M059J (cell line): Measurements from ENCODE around the gene DCAF11. TPM values are rescaled to one million over a fixed set of nuclear protein-coding genes. Genes with fewer than 3 reads are reported as not detected.

Experiments
- DNase-seq: peaks from one replicate; pipeline ENCODE4 v3.0.0-alpha.2; 2012; ENCODE audit warnings: low read depth
- total RNA-seq: library from RNA; depleted of rRNA; stranded (reverse); fragments of >200 nt; shearing (Covaris generic); gene quantifications from 2 replicates; pipeline ENCODE4 v1.2.3, GENCODE V29; 2014; rRNA removed

Gene DCAF11
- total RNA-seq, result 67.7 and 78.7 TPM in 2 replicates

DNA sequence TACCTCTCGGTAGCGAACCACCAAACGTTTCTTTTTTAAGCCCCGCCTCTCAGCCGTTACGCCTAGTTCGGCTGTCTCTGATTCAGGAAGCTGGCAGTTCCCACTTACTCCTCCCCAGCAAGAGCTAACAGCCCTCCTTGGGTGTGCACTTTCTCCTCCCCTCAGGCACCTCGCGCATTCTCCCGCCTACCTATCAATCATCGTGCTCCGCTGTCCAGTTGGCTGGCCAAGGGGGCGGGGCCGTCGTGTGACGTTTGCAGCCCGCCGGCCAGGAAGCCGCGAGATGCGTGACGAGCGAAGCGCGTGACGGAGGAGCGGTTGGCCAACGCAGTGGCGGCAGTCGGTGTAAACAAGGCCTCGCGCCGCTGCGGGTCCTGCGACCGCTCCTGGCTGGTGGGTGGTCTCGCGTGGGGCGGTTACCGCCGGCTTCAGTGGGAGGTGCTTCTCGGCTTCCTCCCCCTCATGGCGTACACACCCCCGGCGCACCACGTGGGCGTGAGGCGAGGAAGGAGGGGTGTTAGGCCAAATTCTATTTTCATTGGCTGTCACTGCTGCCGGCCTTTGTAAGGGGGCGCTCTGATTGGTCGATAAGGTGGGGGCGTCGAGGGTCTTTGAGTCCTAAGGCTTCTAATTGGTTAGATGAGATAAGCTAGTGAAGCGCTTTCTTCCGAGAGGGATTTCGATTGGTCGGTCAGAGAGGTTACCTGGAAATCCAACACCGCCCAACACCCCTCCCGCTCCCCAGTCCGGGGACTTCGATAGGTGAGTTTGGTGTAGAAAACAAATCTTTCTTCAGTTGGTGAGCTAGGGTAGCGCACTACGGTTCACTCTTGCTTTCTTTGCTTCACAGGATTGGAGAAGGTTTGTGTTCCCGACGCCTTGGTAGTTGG lies at the start of gene DCAF11, which contains the start of gene NRL:
Gene DCAF11, plus strand, starts transcription at position 246 of the 890 bp plus-strand sequence. CDS start 818 bp downstream, outside the sequence.
Gene NRL, minus strand, starts transcription at position 418 of the 890 bp plus-strand sequence. CDS start 32,101 bp downstream, outside the sequence.
- DNase-seq, result peak; percentile 99

DNA sequence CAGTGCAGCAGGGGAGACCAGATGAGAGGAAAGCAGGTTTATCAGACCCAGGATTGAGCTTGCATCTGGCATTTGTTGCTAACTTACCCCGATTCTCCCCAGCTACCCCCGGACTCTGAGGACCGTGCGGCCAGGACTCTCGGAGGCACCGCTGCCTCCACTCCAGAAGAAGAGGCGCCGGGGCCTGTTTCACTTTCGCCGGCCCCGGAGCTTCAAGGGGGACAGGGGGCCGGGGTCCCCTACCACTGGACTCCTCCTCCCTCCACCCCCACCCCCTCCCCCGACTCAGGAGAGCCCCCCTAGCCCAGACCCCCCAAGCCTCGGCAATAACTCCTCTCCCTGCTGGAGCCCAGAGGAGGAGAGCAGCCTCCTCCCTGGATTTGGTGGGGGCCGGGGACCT lies 49.7 kb upstream of the DCAF11 start:
- DNase-seq, result no peak

DNA sequence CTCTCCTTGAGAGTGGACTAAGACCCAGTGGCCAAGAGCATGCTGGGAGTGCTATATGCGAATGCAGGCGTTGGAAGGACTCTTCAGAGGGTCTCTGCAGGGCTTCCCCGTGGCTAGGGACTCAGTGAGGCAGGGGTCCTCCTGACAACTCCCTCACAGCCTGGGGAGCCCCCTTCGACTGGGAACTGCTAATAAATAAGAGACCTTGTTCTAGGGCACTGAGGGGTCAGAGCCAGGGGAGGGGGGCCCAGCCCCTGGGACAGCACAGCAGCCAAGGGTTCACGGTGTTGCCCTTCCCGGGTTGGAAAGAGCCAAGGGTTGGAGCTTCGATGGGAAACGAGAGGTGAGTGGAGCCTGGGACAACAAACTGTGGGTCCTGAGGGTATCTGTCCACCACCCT lies 49.2 kb upstream of the DCAF11 start:
- no peak for DNase-seq

DNA sequence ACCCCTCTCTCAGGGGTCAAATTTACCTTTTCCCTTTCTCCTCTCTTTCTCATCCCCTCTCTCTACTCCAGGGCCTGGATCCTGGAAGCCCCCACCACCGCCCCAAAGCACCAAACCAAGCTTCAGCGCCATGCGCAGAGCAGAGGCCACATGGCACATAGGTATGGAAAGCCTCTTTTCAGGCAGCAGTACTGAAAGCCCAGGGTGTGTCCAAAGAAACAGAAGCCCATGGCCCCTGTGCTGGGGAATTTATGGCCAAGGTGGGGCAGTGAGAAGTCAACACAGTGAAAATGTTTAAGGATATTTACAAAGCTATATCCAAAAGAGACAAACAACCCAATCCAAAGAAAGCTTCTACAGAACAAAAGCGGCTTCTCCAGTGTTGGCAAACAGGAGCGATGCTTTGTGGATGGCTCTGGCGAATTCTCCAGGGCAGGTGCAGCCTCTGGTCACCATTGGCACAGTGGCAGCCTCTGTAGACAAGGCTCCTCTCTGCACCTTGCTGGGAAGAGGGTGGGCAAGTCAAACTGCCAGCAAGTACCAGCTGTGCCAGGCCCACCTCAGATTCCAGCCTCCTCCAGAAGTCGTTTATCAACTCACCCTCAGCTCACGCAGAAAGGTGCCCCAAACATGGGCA lies 48.0 kb upstream of the DCAF11 start:
- DNase-seq, result no peak

DNA sequence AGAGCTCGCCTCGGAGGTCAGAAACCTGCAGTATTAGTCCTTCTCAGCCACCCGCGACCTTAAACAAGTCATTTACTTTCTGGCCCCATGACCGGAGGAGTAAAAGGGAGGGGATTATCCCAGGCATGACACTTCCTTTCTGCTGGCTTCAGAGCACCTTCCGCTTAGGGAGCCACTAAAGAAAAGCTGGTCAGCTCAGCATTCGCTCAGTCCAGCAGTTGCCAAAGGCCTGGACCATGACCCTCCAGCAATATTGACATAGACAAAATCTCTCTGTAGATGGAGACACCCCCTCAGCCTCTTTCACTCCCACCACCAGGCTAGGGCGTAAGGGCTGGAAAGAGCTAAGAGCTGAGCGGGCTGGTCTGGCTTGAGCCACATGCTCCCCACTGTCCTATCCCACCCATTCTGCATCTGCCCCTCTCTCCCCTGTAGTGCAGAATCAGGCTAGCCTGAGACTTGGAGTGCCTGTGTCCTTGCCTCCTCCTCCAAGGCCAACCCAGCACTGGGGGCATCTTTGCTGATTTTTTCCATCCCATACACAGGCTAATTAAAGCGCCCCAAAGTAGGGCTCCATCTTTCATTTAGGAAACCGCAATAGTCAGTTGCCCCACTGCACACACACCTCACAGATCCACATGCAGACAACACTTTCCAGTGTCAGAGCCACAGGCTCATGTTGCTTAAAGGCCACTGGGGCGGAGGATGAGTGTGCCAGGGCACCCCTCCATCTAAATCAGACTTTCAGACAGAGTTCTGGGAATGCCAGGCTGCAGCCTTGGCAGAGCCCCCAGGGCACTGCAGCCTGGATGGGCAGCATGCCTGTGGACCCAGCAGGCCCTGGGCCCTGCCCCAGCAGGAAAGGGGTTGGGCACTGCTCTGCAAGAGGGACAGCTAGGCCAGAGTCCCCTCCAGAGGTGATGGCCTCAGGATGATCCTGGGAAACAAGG lies 47.2 kb upstream of the DCAF11 start:
- DNase-seq, result no peak

DNA sequence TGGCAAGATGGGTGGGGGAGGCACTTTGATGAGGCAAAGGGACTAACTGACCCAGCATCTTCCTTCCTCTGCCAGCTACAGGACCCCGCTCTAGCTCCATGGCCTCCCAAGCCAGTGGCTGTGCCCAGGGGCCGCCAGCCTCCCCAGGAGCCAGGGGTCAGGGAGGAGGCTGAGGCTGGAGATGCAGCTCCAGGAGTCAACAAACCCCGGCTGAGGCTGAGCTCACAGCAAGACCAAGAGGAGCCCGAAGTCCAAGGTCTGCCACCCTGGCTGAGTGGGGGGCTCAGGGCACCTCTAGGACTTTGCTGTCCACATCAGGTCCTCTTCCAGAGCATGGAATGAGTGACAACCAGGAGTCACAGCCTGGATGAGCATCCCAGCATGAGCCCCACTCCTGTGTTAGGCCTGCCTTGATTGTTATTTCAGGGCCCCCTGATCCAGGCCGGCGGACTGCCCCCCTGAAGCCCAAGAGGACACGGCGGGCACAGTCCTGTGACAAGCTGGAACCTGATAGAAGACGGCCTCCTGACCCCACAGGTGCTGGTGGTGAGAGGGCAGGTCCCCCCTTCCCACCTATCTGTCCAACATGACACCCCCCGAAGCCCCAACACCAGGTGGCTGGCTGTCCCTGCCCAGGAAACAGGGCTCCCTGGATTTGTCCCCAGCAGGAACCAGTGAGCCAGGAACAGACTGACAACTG lies 45.7 kb upstream of the DCAF11 start:
- no peak for DNase-seq

DNA sequence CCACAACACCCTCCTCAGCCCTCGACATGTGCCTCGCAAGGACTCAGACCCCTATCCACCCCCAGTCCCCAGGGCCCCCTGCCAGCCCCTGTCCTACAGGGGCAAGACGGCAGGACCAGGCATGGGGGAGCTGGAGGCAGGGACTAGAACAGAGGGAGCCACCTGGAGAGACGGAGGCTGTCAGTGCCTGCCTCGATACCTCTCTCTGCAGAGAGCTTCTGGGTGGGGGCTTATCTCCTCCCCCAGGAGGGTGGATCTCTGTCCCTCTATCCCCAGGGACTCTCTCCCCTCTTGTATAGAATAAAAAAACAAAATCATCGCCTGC lies 45.2 kb upstream of the DCAF11 start:
- DNase-seq, result no peak

DNA sequence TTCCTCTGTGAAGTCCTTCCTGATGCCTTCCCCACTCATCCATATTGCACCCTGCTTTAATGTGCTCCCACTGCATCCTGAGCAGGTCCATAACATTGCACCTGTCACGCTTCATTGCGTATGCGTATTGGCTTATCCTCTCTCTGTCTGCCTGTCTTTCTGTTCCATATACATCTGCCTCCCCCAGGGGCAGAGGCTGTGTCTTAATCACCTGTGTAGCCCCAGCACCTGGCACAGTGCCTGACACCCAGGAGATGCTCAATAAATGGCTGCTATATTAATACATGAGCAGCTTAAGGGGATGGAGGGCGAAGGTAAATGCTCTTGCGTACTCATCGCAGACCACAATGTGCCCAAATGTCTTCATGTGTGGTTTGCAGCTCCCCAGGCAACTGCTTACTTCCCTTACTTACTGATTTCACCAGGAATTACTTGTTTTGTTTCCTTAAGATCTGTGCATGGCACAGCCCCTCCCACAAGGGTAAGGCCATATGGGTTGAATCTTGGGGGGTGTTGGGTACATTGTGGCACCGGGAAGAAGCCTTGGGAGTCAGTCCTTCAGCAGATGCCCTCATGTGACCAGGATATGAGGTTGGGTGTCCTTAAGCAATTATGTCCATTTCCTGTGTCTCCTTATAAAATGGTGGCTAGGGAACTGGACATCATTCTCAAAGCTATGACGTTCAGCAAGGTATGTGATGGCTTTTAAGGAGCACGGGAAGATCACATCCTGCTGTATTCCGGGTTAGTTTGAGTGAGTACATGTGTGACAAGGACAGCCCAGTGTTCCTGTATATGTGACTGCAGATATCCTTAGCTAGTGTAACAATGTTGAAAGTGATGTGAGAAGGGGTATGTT lies 44.1 kb upstream of the DCAF11 start:
- DNase-seq, result no peak

DNA sequence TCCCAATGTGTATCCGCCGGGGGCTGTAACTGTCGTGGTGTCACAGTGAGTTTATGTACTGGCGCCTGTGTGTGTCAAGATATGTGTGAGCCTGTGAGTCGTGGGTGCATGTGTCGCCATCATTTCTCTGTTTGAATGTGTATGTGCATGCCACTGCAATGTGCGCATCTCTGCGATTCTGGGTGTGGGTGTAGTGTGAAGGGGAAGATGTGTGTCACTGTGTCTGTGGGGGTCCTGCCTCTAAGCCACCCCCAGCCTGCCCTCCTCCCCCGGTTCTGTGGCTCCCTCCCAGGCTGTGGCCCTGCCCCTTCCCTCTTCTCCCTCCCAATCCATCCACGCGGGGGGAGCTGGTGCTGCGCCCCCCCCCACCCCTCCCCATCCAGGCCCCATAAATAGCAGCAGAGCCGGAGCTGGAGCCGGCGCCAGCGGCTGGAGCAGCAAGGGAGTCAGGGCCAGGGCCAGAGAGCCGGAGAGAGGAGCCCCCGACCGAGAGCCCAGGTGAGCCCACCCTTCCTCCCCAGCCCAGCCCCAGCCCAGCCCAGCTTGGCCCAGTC lies 43.4 kb upstream of the DCAF11 start, which contains the start of gene CPNE6:
Gene CPNE6, plus strand, starts transcription at position 419 of the 554 bp plus-strand sequence. CDS start 1,375 bp downstream, outside the sequence.
- DNase-seq, result no peak

DNA sequence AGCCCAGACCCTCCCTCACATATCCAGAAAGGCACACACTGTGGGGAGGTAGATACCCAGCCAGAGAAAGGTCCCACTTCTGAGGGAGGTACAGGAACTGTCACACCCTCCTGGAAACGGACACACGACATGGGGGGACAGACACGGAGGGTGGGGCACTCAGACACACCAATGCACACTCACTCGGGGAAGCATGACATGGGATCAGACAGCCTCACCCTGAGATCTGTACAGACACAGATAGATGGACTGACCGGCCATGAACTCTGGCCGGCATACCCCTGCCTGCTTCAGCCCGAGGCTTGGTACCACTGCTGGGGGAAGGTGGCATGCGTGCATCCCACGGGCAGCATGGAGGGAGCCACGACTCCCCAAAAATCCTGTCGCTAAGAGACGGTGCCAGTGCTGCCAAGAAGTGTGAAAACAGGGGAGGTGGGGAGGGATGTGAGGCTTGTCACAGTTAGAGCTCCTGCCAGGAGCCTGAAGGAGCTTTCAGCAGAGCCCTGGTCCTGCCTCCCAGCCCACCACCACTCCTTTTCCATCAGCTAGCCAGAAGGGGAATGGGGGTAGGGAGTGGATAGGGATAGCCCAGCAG lies 42.6 kb upstream of the DCAF11 start:
- DNase-seq, result no peak

DNA sequence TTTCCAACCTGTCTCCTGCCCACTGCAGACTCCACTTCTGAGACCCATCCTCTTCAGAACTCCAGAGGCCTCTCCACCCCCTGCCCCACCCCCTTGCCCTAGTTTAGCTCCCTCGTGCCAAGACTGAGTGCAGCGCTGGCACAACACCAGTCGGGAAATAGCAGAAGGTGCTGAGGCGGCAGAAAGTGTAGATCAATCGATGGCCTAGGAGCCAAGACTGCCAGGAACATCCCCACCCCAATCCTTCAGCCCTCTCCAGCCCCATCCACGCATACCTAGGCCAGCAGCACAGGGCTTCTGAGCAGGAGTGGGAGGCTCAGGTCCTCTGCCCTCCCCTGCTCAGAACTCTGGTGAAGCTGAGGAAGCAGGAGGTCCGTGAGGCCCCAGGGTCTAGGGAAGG lies 42.1 kb upstream of the DCAF11 start:
- no peak for DNase-seq

DNA sequence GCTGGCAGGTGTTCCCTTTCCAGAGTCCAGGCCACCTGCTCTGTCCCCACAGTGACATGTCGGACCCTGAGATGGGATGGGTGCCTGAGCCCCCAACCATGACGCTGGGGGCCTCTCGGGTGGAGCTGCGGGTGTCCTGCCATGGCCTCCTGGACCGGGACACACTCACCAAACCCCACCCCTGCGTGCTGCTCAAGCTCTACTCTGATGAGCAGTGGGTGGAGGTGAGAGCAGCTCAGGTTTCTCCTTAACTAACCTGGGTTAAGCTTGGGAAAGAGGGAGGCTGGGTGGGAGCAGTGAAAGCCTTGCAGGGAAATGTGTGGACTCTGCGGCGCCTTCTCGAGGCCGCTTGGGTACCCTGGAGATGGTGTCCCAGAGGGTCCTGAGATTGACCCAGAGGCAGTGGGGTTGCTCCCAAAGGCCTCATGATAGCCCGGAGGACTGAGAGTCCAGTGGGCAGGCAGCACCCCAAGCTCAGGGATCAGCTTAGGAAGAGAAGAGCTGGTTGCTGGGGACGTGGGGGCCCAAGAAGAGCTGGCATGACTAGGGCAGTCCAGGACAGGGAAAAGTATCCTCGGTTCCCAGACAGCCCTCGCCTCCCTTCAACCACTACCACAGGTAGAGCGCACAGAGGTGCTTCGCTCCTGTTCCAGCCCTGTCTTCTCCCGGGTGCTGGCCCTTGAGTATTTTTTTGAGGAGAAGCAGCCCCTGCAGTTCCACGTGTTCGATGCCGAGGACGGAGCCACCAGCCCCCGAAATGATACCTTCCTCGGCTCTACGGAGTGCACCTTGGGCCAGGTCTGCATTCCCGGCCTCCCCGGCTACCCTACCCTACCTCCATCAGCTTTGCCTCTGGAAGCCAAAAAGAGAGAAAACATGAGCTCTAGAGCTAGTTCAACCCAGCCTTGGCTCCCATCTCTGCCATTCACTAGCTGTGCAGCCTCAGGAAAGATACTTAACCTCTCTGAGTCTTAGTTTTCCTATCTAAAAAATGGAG lies 41.4 kb upstream of the DCAF11 start:
- DNase-seq, result no peak

DNA sequence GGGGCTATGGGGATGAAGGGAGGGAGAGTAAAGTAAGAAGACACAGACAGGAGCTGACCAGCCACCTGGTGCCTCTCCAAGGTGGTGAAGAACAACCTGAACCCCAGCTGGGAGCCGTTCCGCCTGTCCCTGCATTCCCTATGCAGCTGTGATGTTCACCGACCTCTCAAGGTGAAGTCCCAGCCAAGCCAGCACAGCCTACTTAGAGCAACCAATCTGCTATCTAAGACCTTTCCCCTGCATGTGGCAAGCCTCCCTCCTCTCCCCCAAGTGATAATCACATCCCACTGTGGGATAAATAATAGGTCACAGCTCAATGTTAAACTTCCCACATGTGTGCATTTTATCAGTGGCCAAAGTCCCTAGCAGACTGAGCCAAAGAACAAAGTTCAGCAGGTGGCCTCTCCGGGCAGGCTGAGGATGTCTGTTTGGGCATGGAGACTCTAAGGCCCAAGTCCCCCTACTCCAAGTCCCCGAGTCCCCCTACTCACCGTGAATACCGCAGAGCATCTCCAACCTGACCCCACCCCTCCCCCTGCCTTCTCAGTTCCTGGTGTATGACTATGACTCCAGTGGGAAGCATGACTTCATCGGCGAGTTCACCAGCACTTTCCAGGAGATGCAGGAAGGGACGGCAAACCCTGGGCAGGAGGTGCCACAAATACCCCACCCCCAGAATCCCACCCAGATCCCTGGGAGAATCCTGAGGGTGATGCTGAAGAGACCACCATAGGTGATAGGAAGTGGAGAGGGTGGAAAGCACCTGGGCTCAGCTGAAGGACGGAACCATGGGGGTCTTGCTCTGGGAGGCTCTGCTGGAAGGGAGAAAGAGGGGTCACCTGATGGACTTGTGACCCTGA lies 39.7 kb upstream of the DCAF11 start:
- DNase-seq, result no peak

DNA sequence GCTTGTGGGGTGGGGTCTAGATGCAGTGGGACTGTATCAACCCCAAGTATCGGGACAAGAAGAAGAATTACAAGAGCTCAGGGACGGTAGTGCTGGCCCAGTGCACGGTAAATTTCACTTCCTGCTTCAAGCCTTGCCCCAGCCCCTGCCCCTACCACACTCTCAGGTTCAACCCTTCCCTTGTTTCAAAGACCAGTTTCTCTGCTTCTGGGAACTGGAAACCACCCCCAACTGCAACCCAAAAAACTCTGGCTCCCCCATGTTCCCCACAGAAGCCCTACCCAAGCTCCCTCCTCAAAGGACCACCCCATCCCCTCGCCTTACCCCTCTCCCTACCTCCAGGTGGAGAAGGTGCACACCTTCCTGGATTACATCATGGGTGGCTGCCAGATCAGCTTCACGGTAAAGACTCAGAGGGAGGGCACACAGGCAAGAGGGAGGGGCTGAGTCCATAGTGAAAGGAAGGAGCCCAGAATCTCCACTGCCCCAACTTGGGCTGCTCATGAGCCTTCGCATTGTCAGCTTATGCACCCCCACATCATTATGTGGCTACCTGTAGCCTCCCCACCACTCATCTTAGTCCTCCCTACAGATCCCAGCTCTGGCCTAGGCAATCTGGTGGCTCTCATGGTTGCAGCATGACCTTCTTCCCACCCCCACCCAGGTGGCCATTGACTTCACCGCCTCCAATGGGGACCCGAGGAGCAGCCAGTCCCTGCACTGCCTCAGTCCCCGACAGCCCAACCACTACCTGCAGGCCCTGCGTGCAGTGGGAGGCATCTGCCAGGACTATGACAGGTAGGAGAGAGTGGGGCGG lies 38.9 kb upstream of the DCAF11 start:
- no peak for DNase-seq

DNA sequence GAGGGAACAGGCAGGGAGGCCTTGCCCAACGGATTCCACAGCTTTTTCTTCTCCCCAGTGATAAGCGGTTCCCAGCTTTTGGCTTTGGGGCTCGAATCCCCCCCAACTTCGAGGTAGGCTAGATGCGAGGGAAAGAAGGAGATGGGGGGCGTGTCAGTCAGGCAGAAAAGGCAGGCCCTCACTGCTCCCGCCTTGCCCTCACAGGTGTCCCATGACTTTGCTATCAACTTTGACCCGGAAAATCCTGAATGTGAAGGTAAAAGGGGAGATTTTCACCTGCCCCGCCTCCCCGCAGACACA lies 38.3 kb upstream of the DCAF11 start:
- no peak for DNase-seq

DNA sequence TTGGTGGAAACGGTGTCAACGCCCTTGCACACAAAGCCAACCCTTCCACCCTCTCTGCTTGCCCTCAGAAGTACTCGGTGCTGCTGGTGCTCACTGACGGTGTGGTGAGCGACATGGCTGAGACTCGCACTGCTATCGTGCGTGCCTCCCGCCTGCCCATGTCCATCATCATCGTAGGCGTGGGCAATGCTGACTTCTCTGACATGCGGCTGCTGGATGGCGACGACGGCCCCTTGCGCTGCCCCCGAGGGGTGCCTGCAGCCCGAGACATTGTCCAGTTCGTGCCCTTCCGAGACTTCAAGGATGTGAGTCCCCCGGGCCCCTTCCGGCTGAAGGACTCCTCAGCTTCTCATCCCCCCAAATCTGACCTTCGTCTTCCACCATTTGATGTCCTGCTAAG lies 37.5 kb upstream of the DCAF11 start:
- DNase-seq, result no peak

DNA sequence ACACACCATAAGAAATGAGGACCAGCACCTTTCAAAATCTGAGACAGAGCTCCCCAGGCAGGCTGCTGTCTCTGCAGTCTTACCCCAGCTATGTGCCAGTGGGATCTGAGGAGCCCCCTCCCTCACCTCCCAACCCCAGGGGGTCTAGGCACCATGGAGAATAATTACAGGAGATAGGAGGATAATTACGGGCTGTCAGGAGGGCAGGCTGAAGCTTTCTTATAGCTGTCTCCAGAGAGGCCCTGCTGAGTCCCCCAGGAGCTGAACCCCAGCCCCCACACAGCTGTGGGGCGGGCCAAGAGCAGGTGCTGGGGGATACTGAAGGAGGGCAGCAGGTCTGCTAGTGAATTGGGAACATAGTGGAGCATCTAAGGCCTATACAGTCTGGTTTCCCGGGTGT lies 36.4 kb upstream of the DCAF11 start:
- no peak for DNase-seq
